HPDE6-E6E7 (cell line): ENCODE results near the gene PLA2G4D.

Experiments used
- DNase-seq: peaks from one replicate; pipeline ENCODE4 v3.0.0; 2011; ENCODE audit warnings: missing footprints; ENCODE audit errors: extremely low spot score

The PLA2G4D gene

GRCh38 chr15:42073418-42073817 lies 20.9 kb downstream of the PLA2G4D start:
- no peak for DNase-seq

- DNase-seq, result no peak
Observed at GRCh38 chr15:42072141-42072685, 22.1 kb downstream of the PLA2G4D start.

GRCh38 chr15:42071717-42072116 lies 22.6 kb downstream of the PLA2G4D start:
- DNase-seq, result no peak

DNA sequence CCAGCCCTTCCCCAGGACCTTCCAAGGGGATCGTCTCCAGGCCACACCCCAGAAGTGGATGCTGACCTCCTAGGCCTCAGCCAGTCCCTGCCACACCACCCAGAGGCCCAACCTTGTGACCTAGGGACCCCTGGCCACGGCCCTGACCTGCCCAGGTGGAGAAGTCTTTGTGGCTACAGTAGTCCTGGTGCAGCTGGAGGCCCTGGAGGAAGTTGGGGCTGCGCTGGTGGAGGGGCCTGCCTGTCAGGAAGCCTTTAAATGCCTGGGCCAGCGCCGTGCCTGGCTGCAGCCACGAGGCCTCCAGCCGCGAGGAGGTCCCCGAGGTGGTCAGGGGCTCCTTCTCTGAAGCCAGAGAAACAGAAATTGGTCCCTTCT lies 23.4 kb downstream of the PLA2G4D start:
- no peak for DNase-seq

GRCh38 chr15:42070279-42070975 lies 23.9 kb downstream of the PLA2G4D start:
- DNase-seq, result no peak

- DNase-seq, result no peak
Observed at GRCh38 chr15:42069496-42070278, 24.7 kb downstream of the PLA2G4D start.

DNA sequence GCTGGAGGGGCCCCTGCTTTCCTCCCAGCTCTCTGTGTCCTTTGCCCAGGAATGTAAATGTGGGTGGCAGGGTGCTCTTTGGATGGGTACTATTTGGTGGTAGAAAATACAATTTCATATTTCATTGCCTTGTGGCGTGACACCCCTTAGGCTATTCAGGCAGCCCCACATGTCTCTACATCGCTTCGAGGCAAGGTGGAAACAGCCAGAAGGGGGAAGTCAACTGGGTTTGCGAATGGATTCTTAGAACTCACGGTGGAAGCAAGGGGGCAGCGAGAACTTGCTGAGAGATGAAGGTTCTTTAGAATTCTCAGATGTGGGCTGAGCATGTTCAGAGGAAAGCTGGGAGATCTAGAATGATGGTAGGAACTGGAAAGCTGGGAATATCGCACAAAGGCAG lies 25.3 kb downstream of the PLA2G4D start:
- DNase-seq, result no peak

- no peak for DNase-seq
Observed at GRCh38 chr15:42068601-42069000, 25.8 kb downstream of the PLA2G4D start.

DNA sequence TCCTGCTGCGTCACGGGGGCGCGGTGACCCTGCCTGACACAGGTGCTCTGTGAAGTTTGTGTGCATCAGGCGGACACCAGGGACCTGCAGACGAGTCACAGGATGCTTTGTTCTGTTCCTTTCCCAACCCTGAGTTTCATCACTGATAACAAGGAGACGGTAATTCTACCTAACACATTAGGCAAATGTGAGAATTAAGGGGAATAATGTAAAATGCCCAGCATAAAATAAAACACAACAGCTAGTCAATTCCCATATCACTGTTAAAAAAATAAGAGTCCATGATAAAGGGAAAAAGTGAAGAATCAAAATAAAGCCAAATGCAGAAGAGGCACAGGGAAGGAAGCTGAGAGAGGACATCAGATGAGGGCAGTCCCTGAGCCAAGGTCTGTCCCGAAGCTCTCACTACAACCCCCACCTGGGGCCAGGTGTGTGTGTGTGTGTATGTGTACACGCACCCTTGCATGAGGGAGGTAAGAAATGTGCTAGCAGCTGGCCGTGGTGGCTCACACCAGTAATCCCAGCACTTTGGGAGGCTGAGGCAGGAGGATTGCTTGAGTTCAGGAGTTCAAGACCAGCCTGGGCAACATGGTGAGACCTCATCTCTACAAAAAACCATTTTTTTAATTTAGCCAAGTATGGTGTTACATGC lies 27.5 kb downstream of the PLA2G4D start:
- DNase-seq, result no peak

DNA sequence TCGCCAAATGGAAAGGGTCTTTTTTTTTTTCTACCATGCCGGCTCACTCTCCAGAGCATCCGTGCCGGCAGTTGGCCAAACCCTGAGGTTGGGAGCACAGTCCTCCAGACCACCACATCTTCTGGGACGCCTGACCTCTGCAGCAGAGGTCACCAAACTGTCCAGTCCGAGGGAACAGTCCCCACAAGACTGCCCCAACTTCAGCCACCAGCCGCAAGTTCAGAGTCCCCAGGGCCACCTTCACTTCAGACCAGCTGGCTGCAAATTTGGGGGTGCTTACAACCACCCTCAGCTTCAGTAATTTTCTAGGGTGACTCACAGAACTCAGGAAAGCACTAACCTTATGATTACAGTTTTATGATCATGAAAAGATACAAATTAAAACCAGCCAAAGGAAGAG lies 28.9 kb downstream of the PLA2G4D start:
- no peak for DNase-seq

DNA sequence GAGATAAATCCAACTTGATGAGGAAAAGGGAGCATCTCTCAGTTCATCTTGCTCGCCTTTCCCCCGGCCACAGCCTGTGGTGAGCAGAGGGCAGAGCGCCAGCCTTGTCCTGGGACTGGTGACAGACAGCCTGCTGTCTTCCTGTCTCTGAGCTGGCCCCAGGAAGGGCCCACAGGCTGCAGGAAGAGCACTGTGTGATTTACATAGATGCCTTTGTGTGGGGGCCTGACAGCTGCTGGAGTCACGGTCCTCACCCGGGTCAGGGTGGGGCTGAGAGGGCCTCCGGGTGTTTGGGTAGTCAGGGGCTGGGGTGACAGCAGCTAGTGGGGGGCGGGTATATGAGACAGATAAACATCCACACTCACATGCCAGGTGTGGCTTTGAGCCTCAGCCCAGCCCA lies 29.3 kb downstream of the PLA2G4D start:
- no peak for DNase-seq

DNA sequence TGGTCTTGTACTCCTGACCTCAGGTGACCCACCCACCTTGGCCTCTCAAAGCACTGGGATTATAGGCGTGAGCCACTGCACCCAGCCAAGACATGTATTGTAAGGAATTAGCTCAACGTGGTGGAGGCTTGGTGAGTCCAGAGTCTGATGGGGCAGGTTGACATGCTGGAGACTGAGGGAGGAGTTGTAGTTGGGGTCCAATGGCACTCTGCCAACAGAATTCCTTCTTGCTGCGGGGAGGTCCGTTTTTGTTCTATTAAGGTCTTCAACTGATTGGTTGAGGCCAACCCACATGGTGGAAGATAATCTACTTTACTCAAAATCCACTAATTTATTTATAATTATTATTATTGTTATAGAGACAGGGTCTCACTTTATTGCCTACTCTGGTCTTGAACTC lies 30.1 kb downstream of the PLA2G4D start:
- DNase-seq, result no peak

GRCh38 chr15:42063122-42063848 lies 31.1 kb downstream of the PLA2G4D start:
- DNase-seq, result no peak

- no peak for DNase-seq
Observed at GRCh38 chr15:42062284-42062806, 32.0 kb downstream of the PLA2G4D start.

- DNase-seq, result no peak
Observed at GRCh38 chr15:42060797-42061196, 33.6 kb downstream of the PLA2G4D start.

DNA sequence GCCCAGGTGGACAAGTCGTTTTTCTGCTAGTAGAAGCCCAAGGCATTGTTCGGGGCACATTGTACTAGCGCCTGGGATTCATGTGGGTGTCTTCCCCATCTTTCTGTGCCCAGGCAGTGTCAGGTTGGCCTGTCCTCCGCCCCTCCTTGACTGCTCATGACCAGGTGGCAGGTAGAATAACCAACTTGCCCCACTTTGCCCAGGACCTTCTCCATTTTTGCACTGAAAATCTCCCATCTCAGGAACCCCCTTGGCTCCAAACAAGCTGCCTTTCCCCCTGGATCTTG lies 33.9 kb downstream of the PLA2G4D start:
- DNase-seq, result no peak

- DNase-seq, result no peak
Observed at GRCh38 chr15:42059661-42060476, 34.5 kb downstream of the PLA2G4D start.

- no peak for DNase-seq
Observed at GRCh38 chr15:42058791-42059190, 35.6 kb downstream of the PLA2G4D start.

DNA sequence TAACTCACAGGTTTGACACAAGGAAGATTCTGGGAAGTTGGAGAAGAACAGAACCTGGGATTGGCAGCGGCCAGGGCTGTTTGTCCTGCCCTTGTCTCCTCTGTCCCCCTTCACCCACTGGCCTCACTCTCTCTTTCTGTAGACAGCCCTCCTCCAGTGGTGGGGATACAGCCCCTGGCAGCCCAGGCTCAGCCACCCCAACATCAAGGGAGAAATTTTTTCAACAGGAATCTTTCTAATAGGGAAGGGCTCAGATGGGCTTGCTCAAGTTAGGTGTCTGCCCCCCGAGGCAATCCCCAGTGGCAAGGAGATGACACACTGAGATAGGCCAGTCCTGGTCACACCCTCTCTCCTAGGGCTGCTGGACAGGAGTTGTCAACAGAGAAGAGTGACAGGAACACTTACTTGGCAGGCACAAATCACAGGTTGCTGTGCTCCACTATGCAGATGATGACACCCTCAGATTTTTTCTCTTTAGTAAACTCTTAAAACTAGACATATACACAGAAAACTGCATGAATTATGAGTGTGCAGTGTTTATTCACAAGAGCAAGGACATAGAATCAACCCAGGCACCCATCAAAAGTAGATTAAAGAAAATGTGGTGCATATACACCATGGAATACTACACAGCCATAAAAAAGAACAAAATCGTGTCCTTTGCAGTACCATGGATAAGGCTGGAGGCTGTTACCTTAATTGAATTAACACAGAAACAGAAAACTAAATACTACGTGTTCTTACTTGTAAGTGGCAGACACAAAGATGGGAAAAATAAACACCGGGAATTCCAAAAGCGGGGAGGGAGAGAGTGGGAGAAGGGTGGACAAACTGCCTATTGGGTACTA lies 36.3 kb downstream of the PLA2G4D start:
- no peak for DNase-seq
